Ishikawa (cell line): ENCODE results near the gene CDK6.
A peak's percentile ranks its signal among the peaks of the same experiment; 100 is the strongest.

ENCODE experiments used
- CEBPB ChIP-seq: IDR thresholded peaks from 2 replicates; pipeline ENCODE4 v1.6.1; 2012
- CREB1 ChIP-seq: IDR thresholded peaks from 2 replicates; pipeline ENCODE4 v1.6.1; 2012; ENCODE audit warnings: low read depth
- EGR1 ChIP-seq: IDR thresholded peaks from 2 replicates; pipeline ENCODE4 v1.6.1; 2012
- EP300 ChIP-seq: IDR thresholded peaks from 2 replicates; pipeline ENCODE4 v1.6.1; 2012; ENCODE audit warnings: borderline replicate concordance
- FOXM1 ChIP-seq: IDR thresholded peaks from 2 replicates; pipeline ENCODE4 v1.6.1; 2012; ENCODE audit warnings: low read depth, borderline replicate concordance
- NFIC ChIP-seq: IDR thresholded peaks from 2 replicates; pipeline ENCODE4 v1.6.1; 2012
- RAD21 ChIP-seq: IDR thresholded peaks from 2 replicates; pipeline ENCODE4 v1.6.1; 2012; ENCODE audit warnings: low read depth
- REST ChIP-seq: IDR thresholded peaks from 2 replicates; pipeline ENCODE4 v1.6.1; 2012; ENCODE audit warnings: low read depth, mild to moderate bottlenecking
- TAF1 ChIP-seq: IDR thresholded peaks from 2 replicates; pipeline ENCODE4 v1.6.1; 2012; ENCODE audit warnings: low read depth, mild to moderate bottlenecking
- TCF12 ChIP-seq: IDR thresholded peaks from 2 replicates; pipeline ENCODE4 v1.6.1; 2012; ENCODE audit warnings: low read depth
- TEAD4 ChIP-seq: IDR thresholded peaks from 2 replicates; pipeline ENCODE4 v1.6.1; 2012
- USF1 ChIP-seq: IDR thresholded peaks from 2 replicates; pipeline ENCODE4 v1.6.1; 2012
- YY1 ChIP-seq: IDR thresholded peaks from 2 replicates; pipeline ENCODE4 v1.6.1; 2012; ENCODE audit warnings: low read depth
- ZBTB7A ChIP-seq: IDR thresholded peaks from 2 replicates; pipeline ENCODE4 v1.6.1; 2012; ENCODE audit warnings: low read depth
- TF ChIP-seq, protein P1 (sequence below): IDR thresholded peaks from 2 replicates; pipeline ENCODE4 v1.6.1; 2012

CDK6 gene

DNA sequence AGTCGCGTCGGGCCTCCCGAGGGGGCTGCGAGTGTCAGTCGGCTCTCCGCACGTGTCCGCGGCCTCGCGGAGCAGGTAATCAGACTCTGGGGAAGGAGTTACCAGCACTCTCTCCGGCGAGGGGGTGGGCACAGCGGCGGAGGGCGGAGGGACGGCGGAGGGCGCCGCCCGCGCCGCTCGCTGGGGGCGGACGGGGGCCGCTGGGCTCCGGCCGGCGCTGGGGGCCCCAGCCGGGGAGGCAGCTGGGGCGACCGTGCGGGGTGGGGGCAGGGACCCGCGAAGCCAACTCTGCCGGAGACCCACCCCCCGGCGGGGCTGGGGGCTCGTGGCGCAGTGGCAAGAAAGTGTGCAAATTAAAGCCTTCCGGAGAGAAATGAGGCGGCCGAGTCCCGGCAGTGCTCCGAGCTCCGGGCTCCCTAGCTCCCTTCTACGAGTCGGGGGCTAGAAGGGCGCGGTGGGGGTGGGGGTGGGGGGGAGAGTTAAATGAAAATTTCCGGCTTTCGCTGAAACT, at the start of gene CDK6:
CDK6 (minus strand) TSS at position 85 of the 511 bp plus-strand sequence. CDS start 3,250 bp downstream, outside the sequence.
- TF ChIP-seq, protein P1, sequence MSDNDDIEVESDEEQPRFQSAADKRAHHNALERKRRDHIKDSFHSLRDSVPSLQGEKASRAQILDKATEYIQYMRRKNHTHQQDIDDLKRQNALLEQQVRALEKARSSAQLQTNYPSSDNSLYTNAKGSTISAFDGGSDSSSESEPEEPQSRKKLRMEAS: peak; percentile 83
- TF ChIP-seq TAF1: no peak
- no peak for TF ChIP-seq EGR1
- TF ChIP-seq REST: no peak
- no peak for TF ChIP-seq EP300
- TF ChIP-seq USF1: no peak
- TF ChIP-seq FOXM1: no peak
- peak; percentile 41 for TF ChIP-seq ZBTB7A
- TF ChIP-seq TCF12: no peak

GRCh38 chr7:92884218-92884617, 47.8 kb upstream of the CDK6 start:
- no peak for TF ChIP-seq FOXM1
- no peak for TF ChIP-seq CEBPB
- TF ChIP-seq CREB1: no peak
- TF ChIP-seq NFIC: no peak
- no peak for TF ChIP-seq TEAD4
- TF ChIP-seq EGR1: no peak
- no peak for TF ChIP-seq REST
- no peak for TF ChIP-seq YY1
- no peak for TF ChIP-seq USF1
- no peak for TF ChIP-seq TCF12
- no peak for TF ChIP-seq TAF1
- TF ChIP-seq, protein P1: no peak
- no peak for TF ChIP-seq RAD21
- no peak for TF ChIP-seq ZBTB7A
- no peak for TF ChIP-seq EP300

- TF ChIP-seq FOXM1 (no peak), USF1 (no peak), REST (no peak), TAF1 (no peak), ZBTB7A (no peak), EGR1 (no peak), YY1 (no peak), TCF12 (no peak), EP300 (no peak), TEAD4 (no peak), CEBPB (no peak), NFIC (no peak), CREB1 (no peak)
- TF ChIP-seq, protein P1: no peak
Observed at GRCh38 chr7:92882760-92883159, 46.4 kb upstream of the CDK6 start.

DNA sequence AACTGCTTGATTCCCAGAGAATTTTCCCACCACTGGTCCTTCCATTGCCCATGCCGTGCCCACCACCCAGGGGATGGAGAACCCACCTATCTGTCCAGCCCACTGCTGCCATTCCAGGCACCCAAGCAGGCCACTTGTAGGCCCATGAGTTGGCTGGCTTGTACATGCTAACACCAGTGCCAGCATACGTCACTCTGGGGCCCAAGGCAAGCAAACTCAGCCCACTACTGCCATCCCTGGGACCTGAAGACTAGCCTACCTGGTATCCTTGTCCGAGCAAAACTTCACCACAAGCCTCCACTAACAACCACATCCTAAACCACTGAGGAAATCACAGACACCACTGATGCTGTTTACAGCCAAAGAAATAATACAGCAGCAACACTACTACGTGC, 44.7 kb upstream of the CDK6 start:
- TF ChIP-seq, protein P1: no peak
- no peak for TF ChIP-seq CEBPB
- TF ChIP-seq TEAD4: no peak
- no peak for TF ChIP-seq EP300
- no peak for TF ChIP-seq ZBTB7A
